ENCODE measurements around the gene CXCL8. TPM values are rescaled to one million over a fixed set of nuclear protein-coding genes. Genes with fewer than 3 reads are reported as not detected.

The CXCL8 gene
- total and polyA plus RNA-seq, 9 of the 15 experiments (the other 6 are each of a cell fraction or from before 2014, with no cell fraction given), result 1.6 to 7.7 (median 3.3) TPM

DNA sequence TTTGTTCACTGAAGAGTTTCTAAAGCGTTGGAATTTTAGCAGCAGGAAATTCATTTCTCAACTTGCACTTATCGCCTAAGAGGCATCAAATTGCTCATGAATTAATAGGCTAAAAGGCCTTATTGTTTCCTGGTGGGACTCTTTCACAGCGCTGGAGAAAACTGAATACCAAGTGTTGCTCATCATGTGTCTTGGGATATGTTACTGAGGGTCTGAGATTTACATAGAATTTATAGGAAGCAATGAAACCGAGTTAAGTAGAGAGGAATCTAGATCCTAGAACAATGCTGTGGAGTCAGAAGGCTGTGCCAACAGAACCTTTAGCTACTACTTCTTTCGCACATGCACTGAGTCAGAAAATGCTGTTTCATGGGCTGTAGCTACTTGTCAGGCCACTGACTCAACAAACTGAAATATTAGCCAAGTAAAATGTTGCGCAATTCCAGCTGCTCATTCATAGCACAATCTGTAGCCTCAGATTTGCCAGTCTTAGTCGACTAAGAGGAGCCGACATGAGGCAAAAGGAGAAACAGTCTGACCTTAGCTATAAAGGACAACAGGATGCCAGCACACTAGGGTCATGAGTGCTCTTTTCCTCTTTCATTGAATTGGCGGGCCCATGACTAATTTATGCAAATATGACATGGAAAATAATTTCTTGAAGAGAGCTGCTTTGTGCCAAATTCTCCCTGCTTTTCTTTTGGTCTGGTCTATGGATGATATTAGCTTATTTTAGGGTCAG lies 35.9 kb upstream of the CXCL8 start (continued):
- TF ChIP-seq, protein P1, sequence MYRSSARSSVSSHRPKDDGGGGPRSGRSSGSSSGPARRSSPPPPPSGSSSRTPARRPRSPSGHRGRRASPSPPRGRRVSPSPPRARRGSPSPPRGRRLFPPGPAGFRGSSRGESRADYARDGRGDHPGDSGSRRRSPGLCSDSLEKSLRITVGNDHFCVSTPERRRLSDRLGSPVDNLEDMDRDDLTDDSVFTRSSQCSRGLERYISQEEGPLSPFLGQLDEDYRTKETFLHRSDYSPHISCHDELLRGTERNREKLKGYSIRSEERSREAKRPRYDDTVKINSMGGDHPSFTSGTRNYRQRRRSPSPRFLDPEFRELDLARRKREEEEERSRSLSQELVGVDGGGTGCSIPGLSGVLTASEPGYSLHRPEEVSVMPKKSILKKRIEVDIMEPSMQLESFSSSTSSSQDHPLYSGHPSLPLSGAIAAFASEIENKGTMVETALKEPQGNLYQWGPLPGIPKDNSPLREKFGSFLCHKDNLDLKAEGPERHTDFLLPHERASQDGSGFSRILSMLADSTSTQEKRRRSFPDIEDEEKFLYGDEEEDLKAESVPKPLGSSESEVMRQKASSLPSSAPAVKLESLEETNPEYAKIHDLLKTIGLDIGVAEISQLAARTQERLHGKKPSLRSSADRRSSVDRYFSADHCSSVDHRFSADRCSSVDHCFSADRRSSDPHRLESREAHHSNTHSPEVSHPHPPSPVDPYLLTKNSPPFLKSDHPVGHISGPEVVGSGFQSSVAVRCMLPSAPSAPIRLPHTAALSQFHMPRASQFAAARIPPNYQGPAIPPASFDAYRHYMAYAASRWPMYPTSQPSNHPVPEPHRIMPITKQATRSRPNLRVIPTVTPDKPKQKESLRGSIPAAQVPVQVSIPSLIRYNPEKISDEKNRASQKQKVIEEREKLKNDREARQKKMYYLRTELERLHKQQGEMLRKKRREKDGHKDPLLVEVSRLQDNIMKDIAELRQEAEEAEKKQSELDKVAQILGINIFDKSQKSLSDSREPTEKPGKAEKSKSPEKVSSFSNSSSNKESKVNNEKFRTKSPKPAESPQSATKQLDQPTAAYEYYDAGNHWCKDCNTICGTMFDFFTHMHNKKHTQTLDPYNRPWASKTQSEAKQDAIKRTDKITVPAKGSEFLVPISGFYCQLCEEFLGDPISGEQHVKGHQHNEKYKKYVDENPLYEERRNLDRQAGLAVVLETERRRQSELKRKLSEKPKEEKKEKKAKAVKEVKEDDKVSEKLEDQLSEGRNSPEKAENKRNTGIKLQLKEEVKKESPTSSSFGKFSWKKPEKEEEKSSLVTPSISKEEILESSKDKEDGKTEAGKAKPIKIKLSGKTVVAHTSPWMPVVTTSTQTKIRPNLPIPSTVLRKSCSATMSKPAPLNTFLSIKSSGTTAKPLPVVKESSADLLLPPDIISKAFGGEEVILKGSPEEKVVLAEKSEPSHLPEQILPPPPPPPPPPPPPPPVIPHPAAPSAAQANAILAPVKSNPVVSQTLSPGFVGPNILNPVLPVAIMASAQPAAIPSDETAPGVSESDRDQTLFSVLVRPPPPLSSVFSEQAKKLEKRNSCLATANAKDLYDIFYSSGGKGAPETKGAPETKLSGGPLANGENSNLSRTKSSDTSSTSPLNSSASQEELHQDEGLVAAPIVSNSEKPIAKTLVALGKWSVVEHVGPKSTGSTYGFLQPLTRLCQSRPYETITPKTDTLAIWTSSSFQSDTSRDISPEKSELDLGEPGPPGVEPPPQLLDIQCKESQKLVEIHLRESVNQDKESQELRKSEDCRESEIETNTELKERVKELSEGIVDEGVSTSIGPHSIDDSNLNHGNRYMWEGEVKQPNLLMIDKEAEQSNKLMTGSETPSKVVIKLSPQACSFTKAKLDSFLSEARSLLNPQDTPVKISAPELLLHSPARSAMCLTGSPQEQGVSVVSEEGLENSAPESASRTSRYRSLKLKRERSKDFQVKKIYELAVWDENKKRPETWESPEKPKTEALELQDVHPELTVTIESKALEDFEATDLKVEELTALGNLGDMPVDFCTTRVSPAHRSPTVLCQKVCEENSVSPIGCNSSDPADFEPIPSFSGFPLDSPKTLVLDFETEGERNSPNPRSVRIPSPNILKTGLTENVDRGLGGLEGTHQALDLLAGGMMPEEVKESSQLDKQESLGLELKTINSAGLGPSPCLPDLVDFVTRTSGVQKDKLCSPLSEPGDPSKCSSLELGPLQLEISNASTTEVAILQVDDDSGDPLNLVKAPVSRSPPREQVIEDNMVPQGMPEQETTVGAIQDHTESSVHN (IDR thresholded peaks at IDR 0.05; ENCODE audit: borderline replicate concordance in 1 of 2, low read depth in 1 of 2), result peak in 1 of 2 experiments; percentile 82; a peak in 1 of 4 replicates
- peak; percentile 70 for TF ChIP-seq ZNF239 (CRISPR knock-in tag; IDR thresholded peaks at IDR 0.05)
- TF ChIP-seq ZNF589 (CRISPR knock-in tag; IDR thresholded peaks at IDR 0.05; ENCODE audit: low read depth), result peak; percentile 96; the same call in 1 of the 2 replicates
- TF ChIP-seq TBP (optimal IDR thresholded peaks at IDR 0.05; ENCODE audit: low read depth, low read length), result peak; percentile 37
- TF ChIP-seq HEY1 (CRISPR knock-in tag; IDR thresholded peaks at IDR 0.05; ENCODE audit: borderline replicate concordance), result no peak
- TF ChIP-seq MTA3 (IDR thresholded peaks at IDR 0.05; ENCODE audit: borderline replicate concordance), result peak; percentile 70; the same call in 1 of the 2 replicates
- TF ChIP-seq CBFA2T3 (IDR thresholded peaks at IDR 0.05), result peak; percentile 80
- TF ChIP-seq RFX5 (IDR thresholded peaks at IDR 0.05; ENCODE audit: low read depth, low read length), result no peak
- 0 out of 2 replicates have a peak, but pooled peaks have one; percentile 29 for TF ChIP-seq CC2D1A (IDR thresholded peaks at IDR 0.05)
- no peak for TF ChIP-seq NONO (IDR thresholded peaks at IDR 0.05; ENCODE audit: low read depth in 2 of 2, low read length in 1 of 2)
- TF ChIP-seq TSC22D4 (tag; IDR thresholded peaks at IDR 0.05), result no peak
- no peak for TF ChIP-seq BCL6 (CRISPR knock-in tag; IDR thresholded peaks at IDR 0.05)
- TF ChIP-seq, protein P2, sequence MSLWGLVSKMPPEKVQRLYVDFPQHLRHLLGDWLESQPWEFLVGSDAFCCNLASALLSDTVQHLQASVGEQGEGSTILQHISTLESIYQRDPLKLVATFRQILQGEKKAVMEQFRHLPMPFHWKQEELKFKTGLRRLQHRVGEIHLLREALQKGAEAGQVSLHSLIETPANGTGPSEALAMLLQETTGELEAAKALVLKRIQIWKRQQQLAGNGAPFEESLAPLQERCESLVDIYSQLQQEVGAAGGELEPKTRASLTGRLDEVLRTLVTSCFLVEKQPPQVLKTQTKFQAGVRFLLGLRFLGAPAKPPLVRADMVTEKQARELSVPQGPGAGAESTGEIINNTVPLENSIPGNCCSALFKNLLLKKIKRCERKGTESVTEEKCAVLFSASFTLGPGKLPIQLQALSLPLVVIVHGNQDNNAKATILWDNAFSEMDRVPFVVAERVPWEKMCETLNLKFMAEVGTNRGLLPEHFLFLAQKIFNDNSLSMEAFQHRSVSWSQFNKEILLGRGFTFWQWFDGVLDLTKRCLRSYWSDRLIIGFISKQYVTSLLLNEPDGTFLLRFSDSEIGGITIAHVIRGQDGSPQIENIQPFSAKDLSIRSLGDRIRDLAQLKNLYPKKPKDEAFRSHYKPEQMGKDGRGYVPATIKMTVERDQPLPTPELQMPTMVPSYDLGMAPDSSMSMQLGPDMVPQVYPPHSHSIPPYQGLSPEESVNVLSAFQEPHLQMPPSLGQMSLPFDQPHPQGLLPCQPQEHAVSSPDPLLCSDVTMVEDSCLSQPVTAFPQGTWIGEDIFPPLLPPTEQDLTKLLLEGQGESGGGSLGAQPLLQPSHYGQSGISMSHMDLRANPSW (CRISPR knock-in tag; IDR thresholded peaks at IDR 0.05), result no peak
- TF ChIP-seq, protein P3, sequence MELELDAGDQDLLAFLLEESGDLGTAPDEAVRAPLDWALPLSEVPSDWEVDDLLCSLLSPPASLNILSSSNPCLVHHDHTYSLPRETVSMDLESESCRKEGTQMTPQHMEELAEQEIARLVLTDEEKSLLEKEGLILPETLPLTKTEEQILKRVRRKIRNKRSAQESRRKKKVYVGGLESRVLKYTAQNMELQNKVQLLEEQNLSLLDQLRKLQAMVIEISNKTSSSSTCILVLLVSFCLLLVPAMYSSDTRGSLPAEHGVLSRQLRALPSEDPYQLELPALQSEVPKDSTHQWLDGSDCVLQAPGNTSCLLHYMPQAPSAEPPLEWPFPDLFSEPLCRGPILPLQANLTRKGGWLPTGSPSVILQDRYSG (tag; conservative IDR thresholded peaks at IDR 0.05; ENCODE audit: low read depth), result peak; percentile 85
- peak; percentile 32; the same call in 1 of the 2 replicates for TF ChIP-seq CTBP1 (IDR thresholded peaks at IDR 0.05; ENCODE audit: borderline replicate concordance)
- no peak for TF ChIP-seq ZNF764 (CRISPR knock-in tag; IDR thresholded peaks at IDR 0.05; ENCODE audit: low read depth)
